Body of pancreas (tissue), 4 donors: ENCODE data around the gene MZT2B.
"Not testable (repeated sequence)": the region's sequence is repeated elsewhere in the genome, so short reads cannot be mapped to it uniquely, and the experiment has no call there.

Source experiments
- POLR2A ChIP-seq, 3 donors: fragments of 450-650 bp; IDR thresholded peaks; one replicate each; pipeline ENCODE4 v1.6.1; 2016; ENCODE audit warnings: antibody characterized with exemption in 3 of 3, mild to moderate bottlenecking in 2 of 3
- TF ChIP-seq, protein P1 (sequence below), 7 experiments: fragments of 450-650 bp in 4 of 7; fragments of 200-600 bp in 3 of 7; sonication (generic) in 3 of 7; IDR thresholded peaks; one replicate each; pipeline ENCODE4 v1.5.1; 2016 to 2019; ENCODE audit warnings: antibody characterized with exemption in 7 of 7

DNA sequence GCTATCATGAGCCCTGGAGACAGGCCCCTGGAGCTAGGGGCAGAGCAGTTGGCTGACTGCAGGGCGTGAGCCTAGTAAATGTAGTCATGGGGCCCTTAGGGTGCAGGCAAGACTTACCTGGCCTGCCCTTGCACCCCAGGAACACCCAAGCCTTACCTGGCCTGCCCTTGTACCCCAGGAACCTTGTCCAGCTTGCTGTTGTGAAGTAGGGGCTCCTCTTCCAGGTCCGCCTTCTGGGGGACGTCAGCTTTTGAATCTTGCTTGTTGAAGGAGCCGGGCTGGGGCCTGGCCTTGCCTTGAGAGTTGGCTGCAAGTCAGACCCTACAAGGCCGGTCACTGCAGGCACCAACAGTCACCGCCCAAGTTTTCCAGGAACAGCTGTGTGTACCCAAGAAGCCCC lies 41.1 kb upstream of the MZT2B start:
- TF ChIP-seq, protein P1, sequence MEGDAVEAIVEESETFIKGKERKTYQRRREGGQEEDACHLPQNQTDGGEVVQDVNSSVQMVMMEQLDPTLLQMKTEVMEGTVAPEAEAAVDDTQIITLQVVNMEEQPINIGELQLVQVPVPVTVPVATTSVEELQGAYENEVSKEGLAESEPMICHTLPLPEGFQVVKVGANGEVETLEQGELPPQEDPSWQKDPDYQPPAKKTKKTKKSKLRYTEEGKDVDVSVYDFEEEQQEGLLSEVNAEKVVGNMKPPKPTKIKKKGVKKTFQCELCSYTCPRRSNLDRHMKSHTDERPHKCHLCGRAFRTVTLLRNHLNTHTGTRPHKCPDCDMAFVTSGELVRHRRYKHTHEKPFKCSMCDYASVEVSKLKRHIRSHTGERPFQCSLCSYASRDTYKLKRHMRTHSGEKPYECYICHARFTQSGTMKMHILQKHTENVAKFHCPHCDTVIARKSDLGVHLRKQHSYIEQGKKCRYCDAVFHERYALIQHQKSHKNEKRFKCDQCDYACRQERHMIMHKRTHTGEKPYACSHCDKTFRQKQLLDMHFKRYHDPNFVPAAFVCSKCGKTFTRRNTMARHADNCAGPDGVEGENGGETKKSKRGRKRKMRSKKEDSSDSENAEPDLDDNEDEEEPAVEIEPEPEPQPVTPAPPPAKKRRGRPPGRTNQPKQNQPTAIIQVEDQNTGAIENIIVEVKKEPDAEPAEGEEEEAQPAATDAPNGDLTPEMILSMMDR (IDR thresholded peaks at IDR 0.05): not testable (repeated sequence)
- not testable (repeated sequence) for TF ChIP-seq POLR2A (IDR thresholded peaks at IDR 0.05)
